Measurements from ENCODE around the gene ATXN7L2.
A peak's percentile ranks its signal among the peaks of the same experiment; 100 is the strongest.

The ATXN7L2 gene

GRCh38 chr1:109537450-109538178 lies 53.9 kb downstream of the ATXN7L2 start:
- Histone ChIP-seq H3K4me1 (ENCODE audit: insufficient read depth, low read length) (peaks cover 2% of the 10 kb centered on the region; the same call in 1 of the 2 replicates), H3K27me3 (ENCODE audit: insufficient read depth, low read length) (no peaks in the 10 kb centered on the region), H3K36me3 (ENCODE audit: insufficient read depth, low read length) (no peaks in the 10 kb centered on the region), H3K4me3 (ENCODE audit: low read length) (no peak overlapping the region), H3K27ac (ENCODE audit: low read depth, low read length) (no peak overlapping the region), H3K9ac (ENCODE audit: low read depth, low read length) (no peak overlapping the region), H3K9me3 (ENCODE audit: insufficient read depth, low read depth, low read length) (no peaks in the 10 kb centered on the region)
- WGBS: 88% methylated on average over 9 of the region's 9 CpGs

- Histone ChIP-seq H3K4me1 (ENCODE audit: insufficient read depth, low read length) (no peaks in the 10 kb centered on the region), H3K4me3 (ENCODE audit: low read length) (no peak overlapping the region), H3K9ac (ENCODE audit: low read depth, low read length) (no peak overlapping the region), H3K9me3 (ENCODE audit: insufficient read depth, low read depth, low read length) (no peaks in the 10 kb centered on the region), H3K36me3 (ENCODE audit: insufficient read depth, low read length) (no peaks in the 10 kb centered on the region), H3K27me3 (ENCODE audit: insufficient read depth, low read length) (no peaks in the 10 kb centered on the region), H3K27ac (ENCODE audit: low read depth, low read length) (no peak overlapping the region)
- 91% methylated on average over 8 of the region's 9 CpGs for WGBS
These were observed 55.3 kb downstream of the ATXN7L2 start for GRCh38 chr1:109538827-109539555.

DNA sequence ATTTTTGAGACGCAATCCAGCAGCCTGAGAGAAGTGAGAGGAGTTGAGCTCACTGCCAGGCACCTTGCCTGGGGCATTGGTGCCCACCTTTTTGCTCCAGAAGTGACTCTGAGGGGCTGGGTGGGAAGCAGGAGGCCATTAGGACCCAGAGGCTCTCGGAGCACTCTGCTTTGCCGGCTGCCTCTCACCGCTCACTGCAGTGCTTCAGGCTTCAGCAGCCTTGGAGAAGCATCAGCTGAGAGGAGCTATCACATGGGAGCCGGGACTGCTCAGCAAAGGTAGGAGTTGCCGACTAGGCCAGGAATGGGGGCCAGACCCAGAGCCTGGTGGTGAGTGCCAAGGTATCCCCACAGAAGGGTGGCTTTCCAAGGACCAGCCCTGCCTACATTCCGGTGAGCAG lies 56.0 kb downstream of the ATXN7L2 start, which contains the start of gene GPR61:
Gene GPR61, plus strand, starts transcription at position 197 of the 400 bp plus-strand sequence. CDS start 3,151 bp downstream, outside the sequence.
- WGBS: 53% methylated on average over 7 of the region's 7 CpGs
- Histone ChIP-seq H3K4me3 (ENCODE audit: low read length) (peak within 1 kb of the TSS; percentile 27; the same call in 1 of the 2 replicates), H3K27ac (ENCODE audit: low read depth, low read length) (no peak within 1 kb of the TSS), H3K36me3 (ENCODE audit: insufficient read depth, low read length) (no peaks in the 10 kb centered on the region), H3K9me3 (ENCODE audit: insufficient read depth, low read depth, low read length) (no peaks in the 10 kb centered on the region), H3K27me3 (ENCODE audit: insufficient read depth, low read length) (no peaks in the 10 kb centered on the region), H3K4me1 (ENCODE audit: insufficient read depth, low read length) (no peaks in the 10 kb centered on the region), H3K9ac (ENCODE audit: low read depth, low read length) (no peak within 1 kb of the TSS)

- H3K9ac ChIP-seq (ENCODE audit: low read depth, low read length): no peak overlapping the region
- no peaks in the 10 kb centered on the region for H3K9me3 ChIP-seq (ENCODE audit: insufficient read depth, low read depth, low read length)
- H3K4me3 ChIP-seq (ENCODE audit: low read length): no peak overlapping the region
- H3K4me1 ChIP-seq (ENCODE audit: insufficient read depth, low read length): no peaks in the 10 kb centered on the region
- no peaks in the 10 kb centered on the region for H3K36me3 ChIP-seq (ENCODE audit: insufficient read depth, low read length)
- no peaks in the 10 kb centered on the region for H3K27me3 ChIP-seq (ENCODE audit: insufficient read depth, low read length)
- H3K27ac ChIP-seq (ENCODE audit: low read depth, low read length): no peak overlapping the region
- WGBS: 83% methylated on average over 3 of the region's 3 CpGs
These were observed 57.4 kb downstream of the ATXN7L2 start for GRCh38 chr1:109541102-109541501.
